HG03432 (cell line): Measurements from ENCODE around the gene ALG1.
"Not testable (repeated sequence)": the region's sequence is repeated elsewhere in the genome, so short reads cannot be mapped to it uniquely, and the experiment has no call there.

Experiments used
- ATAC-seq: cut with Tn5 transposase; IDR thresholded peaks from one replicate; pipeline ENCODE4 v1.9.1; 2021; ENCODE audit warnings: mild to moderate bottlenecking, moderate library complexity; ENCODE audit not compliant: unreplicated experiment

ALG1 gene

GRCh38 chr16:5097061-5097469, 25.4 kb downstream of the ALG1 start:
- ATAC-seq: not testable (repeated sequence)

GRCh38 chr16:5097470-5098220, 26.0 kb downstream of the ALG1 start, which contains the start of gene EEF2KMT:
Gene EEF2KMT, minus strand, starts transcription at chr16:5097795. Its CDS starts 56 bp downstream, at chr16:5097739.
- ATAC-seq: peak; percentile 98

- peak; percentile 81 for ATAC-seq
Measured at GRCh38 chr16:5098221-5099159, 26.8 kb downstream of the ALG1 start.

GRCh38 chr16:5099174-5099573, 27.5 kb downstream of the ALG1 start:
- not testable (repeated sequence) for ATAC-seq

GRCh38 chr16:5103296-5104032, 31.8 kb downstream of the ALG1 start:
- not testable (repeated sequence) for ATAC-seq

GRCh38 chr16:5105039-5105438, 33.4 kb downstream of the ALG1 start:
- not testable (repeated sequence) for ATAC-seq

GRCh38 chr16:5108505-5109158, 37.0 kb downstream of the ALG1 start:
- no peak for ATAC-seq

GRCh38 chr16:5110933-5111332, 39.3 kb downstream of the ALG1 start:
- ATAC-seq: not testable (repeated sequence)

GRCh38 chr16:5116780-5117295, 45.2 kb downstream of the ALG1 start:
- ATAC-seq: not testable (repeated sequence)

GRCh38 chr16:5117300-5118087, 45.9 kb downstream of the ALG1 start:
- not testable (repeated sequence) for ATAC-seq

- not testable (repeated sequence) for ATAC-seq
Measured at GRCh38 chr16:5131467-5132004, 59.9 kb downstream of the ALG1 start.

- not testable (repeated sequence) for ATAC-seq
Measured at GRCh38 chr16:5132915-5133600, 61.4 kb downstream of the ALG1 start.

GRCh38 chr16:5134739-5135452, 63.3 kb downstream of the ALG1 start:
- not testable (repeated sequence) for ATAC-seq
